Heart right ventricle (tissue), 16 donors: ENCODE results near the gene PRR18. TPM values are rescaled to one million over a fixed set of nuclear protein-coding genes. Genes with fewer than 3 reads are reported as not detected.

Experiments
- ATAC-seq, 8 donors: fragments of 200-7000 bp; cut with Tn5 transposase; one replicate each; pipeline ENCODE4 v1.9.1; 2020; ENCODE audit warnings: mild to moderate bottlenecking in 8 of 8, moderate library complexity in 8 of 8, moderate number of reproducible peaks in 1 of 8
- DNase-seq, 2 donors: peaks; one replicate each; pipeline ENCODE4 v3.0.0-alpha.2; 2020
- H3K27ac ChIP-seq, 10 donors: fragments of 200-600 bp; sonication (generic) in 2 of 10; one replicate each; pipeline versions ENCODE4 v1.5.0 to v1.8.0; 2020 to 2022; ENCODE audit warnings: mild to moderate bottlenecking in 3 of 10
- H3K27me3 ChIP-seq, 7 donors: fragments of 200-600 bp; one replicate each; pipeline ENCODE4 v1.8.0; 2021 to 2022; ENCODE audit warnings: mild to moderate bottlenecking in 2 of 7
- H3K36me3 ChIP-seq, 9 donors: fragments of 200-600 bp; sonication (generic) in 1 of 9; one replicate each; pipeline versions ENCODE4 v1.5.0 to v1.8.0; 2020 to 2022; ENCODE audit warnings: mild to moderate bottlenecking in 2 of 9
- H3K4me1 ChIP-seq, 9 donors: fragments of 200-600 bp; sonication (generic) in 1 of 9; one replicate each; pipeline versions ENCODE4 v1.5.0 to v1.8.0; 2020 to 2022; ENCODE audit warnings: mild to moderate bottlenecking in 4 of 9
- H3K4me3 ChIP-seq, 10 donors: fragments of 200-600 bp; sonication (generic) in 2 of 10; one replicate each; pipeline versions ENCODE4 v1.5.0 to v1.8.0; 2020 to 2022; ENCODE audit warnings: mild to moderate bottlenecking in 7 of 10, moderate library complexity in 2 of 10
- H3K9me3 ChIP-seq, 11 donors: fragments of 200-600 bp in 10 of 11; sonication (generic) in 2 of 11; one replicate each; pipeline versions ENCODE4 v1.5.0 to v1.8.0; 2013 to 2022; ENCODE audit warnings: mild to moderate bottlenecking in 2 of 11, control low read depth in 1 of 11, moderate library complexity in 1 of 11
- WGBS, 2 donors: extraction: QIAGEN DNeasy Blood & Tissue Kit; methylation state at CpG; one replicate each; pipeline ENCODE4 v1.1.7; 2013; ENCODE audit warnings: inconsistent platforms in 1 of 2; 5-methylcytosine and 5-hydroxymethylcytosine counted together
- intact Hi-C, 10 donors: fragments of 100-400 bp; cut with DNase I; formaldehyde crosslinking; loops; one replicate each; pipeline versions ENCODE4 v1.11.1 to v1.14.2; 2022
- polyA plus RNA-seq, 2 donors: library from polyadenylated mRNA; stranded (reverse); fragments of 200-250 nt; gene quantifications; one replicate each; pipeline ENCODE4 v1.2.3, GENCODE V29; 2013
- total RNA-seq, 10 donors: library from RNA; stranded (reverse); fragmentation: NEBNext Ultra II Directional in 3 of 10; extraction: Animal tissue kit (Norgen Biotek cat#: 25700) in 3 of 10; gene quantifications; one replicate each; pipeline versions ENCODE4 v1.2.1 to v1.2.4, GENCODE V29; 2021 to 2023
- TF ChIP-seq, protein P1 (sequence below), 9 donors: fragments of 200-600 bp; sonication (generic) in 2 of 9; IDR thresholded peaks; one replicate each; pipeline versions ENCODE4 v1.5.0 to v1.8.0; 2021 to 2022; ENCODE audit warnings: antibody characterized with exemption in 9 of 9, mild to moderate bottlenecking in 5 of 9, moderate library complexity in 1 of 9
- donor health status: Arrhythmogenic right ventricular cardiomyopathy.
- donor health status: ischemic (EF 13 %, LVEDD 7.1; RV severe dilation, severe dysfunction).
- donor health status: healthy with polysubstance abuse.
- donor health status: DM: no; HTN: yes; CAD: no.
- donor health status: DM: no; HTN: no; CAD: no.
- donor health status: ischemic (EF 25% LVEDD 6.9; RV normal size, moderate dysfunction).
- donor health status: ischemic (EF 25% LVEDD 5.7; RV mildly dilated, moderate dysfunction).
- donor health status: healthy.
- donor health status: DM: yes; HTN: yes; CAD: no.
- donor health status: Ischemic cardiomyopathy.
- donor health status: ischemic (EF 35%, LVEDD 5.7; RV mildly dilated, moderate dysfunction).
- donor health status: nonischemic (EF 11% LVEDD 7.7; RV severe dilation, severe dysfunction).
- donor health status: DM: yes; HTN: yes; CAD: no.
- donor health status: PGD.
- donor health status: ischemic (EF 29% LVEDD 5.4; RV normal size, mild dysfunction).
- donor health status: nonischemic (EF 23%, LVEDD 6.1; RV moderate dilation, normal function).

The PRR18 gene
- total and polyA plus RNA-seq, 12 donors, result 0.03 to 0.20 (median 0.11) TPM; not detected in 7

DNA sequence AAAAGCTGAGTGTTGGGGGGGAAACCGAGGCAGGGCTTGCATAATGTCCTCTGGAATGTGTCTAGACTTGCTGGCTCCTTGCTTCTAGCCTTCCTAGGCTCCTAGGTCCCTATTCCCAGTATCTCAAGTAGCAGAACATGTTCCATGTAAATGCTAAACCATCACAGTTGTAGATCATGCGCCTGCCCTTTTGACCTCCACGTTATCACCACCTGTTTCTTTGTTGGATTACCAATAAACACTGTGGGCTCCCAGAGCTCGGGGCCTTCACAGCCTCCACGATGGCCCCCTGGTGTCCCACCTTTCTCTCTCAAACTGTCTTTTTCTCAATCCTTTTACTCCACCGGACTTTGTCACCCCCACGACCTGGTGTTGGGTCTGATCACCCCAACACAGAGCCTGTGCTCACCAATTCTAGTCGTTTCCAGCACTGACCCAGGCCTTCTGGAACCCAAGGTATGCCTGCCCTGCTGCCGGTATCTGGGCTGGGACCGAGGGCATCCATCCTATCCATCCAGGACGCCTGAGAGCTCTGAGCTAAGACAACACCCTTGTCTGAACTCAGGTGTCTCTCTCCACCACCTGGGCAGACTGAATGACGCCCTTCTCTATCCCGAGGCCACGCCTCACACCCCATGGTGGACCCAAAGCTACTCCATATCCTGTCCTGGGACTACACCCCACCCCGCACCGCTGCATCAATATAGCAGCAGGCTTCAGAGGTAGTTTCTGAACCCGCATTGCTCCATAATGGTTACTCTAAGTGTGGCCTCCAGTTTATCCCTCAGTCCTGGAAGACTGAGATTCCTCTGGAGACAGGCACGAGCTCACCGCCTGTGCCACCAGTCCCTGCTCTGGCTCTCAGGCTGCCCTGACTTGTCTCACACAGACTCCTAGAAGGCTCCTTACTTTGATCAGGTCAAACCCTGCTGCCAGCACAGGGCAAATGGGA, 9.3 kb upstream of the PRR18 start:
- H3K36me3 ChIP-seq, result peaks cover 0 to 41% (median 7%) of the 10 kb centered on the region in 9 donors
- H3K27me3 ChIP-seq, result no peaks in the 10 kb centered on the region
- ATAC-seq (peak in 2 of 8 donors; percentile 20 to 45), DNase-seq (no peak)
- 88 to 92% methylated on average over 19 of the region's 19 CpGs for WGBS, 2 donors
- H3K27ac ChIP-seq, result no peak overlapping the region
- H3K4me3 ChIP-seq, result no peak overlapping the region
- TF ChIP-seq, protein P1, sequence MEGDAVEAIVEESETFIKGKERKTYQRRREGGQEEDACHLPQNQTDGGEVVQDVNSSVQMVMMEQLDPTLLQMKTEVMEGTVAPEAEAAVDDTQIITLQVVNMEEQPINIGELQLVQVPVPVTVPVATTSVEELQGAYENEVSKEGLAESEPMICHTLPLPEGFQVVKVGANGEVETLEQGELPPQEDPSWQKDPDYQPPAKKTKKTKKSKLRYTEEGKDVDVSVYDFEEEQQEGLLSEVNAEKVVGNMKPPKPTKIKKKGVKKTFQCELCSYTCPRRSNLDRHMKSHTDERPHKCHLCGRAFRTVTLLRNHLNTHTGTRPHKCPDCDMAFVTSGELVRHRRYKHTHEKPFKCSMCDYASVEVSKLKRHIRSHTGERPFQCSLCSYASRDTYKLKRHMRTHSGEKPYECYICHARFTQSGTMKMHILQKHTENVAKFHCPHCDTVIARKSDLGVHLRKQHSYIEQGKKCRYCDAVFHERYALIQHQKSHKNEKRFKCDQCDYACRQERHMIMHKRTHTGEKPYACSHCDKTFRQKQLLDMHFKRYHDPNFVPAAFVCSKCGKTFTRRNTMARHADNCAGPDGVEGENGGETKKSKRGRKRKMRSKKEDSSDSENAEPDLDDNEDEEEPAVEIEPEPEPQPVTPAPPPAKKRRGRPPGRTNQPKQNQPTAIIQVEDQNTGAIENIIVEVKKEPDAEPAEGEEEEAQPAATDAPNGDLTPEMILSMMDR (IDR thresholded peaks at IDR 0.05), result no peak
- no peaks in the 10 kb centered on the region for H3K9me3 ChIP-seq
- H3K4me1 ChIP-seq, result peaks cover 0 to 11% (median 0%) of the 10 kb centered on the region in 9 donors
- intact Hi-C loops, result loop anchor here in 3 of 10 donors (5.0 to 10.0 kb wide), 2 partner anchors 65 to 77 kb away; partner anchors contain the start of gene MPC1 (in 1 of the 3)

DNA sequence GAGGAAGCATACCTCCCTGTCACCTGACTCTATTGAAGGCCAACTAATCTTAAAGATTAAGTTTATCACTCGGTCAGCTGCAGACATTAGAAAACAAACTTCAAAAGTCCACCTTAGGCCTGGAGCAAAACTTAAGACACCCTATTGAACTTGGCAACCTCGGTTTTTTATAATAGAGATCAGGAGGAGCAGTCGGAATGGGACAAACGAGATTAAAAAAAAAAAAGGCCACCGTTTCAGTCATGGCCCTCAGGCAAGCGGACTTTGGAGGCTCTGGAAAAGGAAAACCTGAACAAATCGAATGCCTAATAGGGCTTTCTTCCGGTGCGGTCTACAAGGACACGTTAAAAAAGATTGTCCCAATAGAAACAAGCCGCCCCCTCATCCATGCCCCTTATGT, 7.2 kb upstream of the PRR18 start:
- Histone ChIP-seq H3K27ac (no peak overlapping the region), H3K4me3 (no peak overlapping the region), H3K36me3 (peaks cover 0 to 20% (median 0%) of the 10 kb centered on the region in 9 donors), H3K27me3 (peaks cover 0 to 4% (median 0%) of the 10 kb centered on the region in 7 donors), H3K4me1 (peaks cover 0 to 11% (median 0%) of the 10 kb centered on the region in 9 donors), H3K9me3 (no peaks in the 10 kb centered on the region)
- WGBS, 2 donors, result 78 to 81% methylated on average over 11 of the region's 11 CpGs
- intact Hi-C loops, result loop anchor here in 3 of 10 donors (5.0 to 10.0 kb wide), 2 partner anchors 67 to 79 kb away; partner anchors contain the start of gene MPC1 (in 1 of the 3)
- ATAC-seq (no peak), DNase-seq (no peak)
- TF ChIP-seq, protein P1 (IDR thresholded peaks at IDR 0.05), result no peak

DNA sequence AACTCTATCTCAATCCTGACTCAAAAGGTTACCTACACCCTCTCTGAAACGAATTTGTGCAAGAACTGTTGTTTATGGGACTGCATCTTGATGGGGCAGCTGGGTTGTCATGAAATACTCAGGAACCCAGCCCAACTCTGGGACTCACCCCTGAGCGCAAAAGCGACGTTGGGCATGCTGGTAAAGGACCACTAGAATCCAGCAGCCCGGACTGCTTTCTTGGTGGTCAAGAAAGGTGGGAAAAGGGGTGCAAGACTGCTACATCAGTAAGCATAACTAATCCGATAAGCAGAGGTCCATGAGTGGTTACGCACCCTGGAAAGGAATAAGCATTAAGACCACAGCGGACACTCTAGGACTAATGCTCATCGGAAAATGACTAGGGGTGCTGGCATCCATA, 6.3 kb upstream of the PRR18 start:
- intact Hi-C loops, result loop anchor here in 6 of 10 donors (5.0 to 10.0 kb wide), 3 partner anchors 80 to 88 kb away; no protein-coding TSS in a partner anchor
- WGBS, 2 donors, result 82 to 91% methylated on average over 9 of the region's 9 CpGs
- no peak for DNase-seq

More for the DNA sequence above, 6.3 kb upstream of the PRR18 start:
- H3K9me3 ChIP-seq, result no peaks in the 10 kb centered on the region
- H3K4me1 ChIP-seq, result peaks cover 0 to 7% (median 0%) of the 10 kb centered on the region in 9 donors
- H3K4me3 ChIP-seq, result no peak overlapping the region
- peaks cover 0 to 12% (median 2%) of the 10 kb centered on the region in 7 donors for H3K27me3 ChIP-seq
- TF ChIP-seq, protein P1 (IDR thresholded peaks at IDR 0.05), result no peak
- H3K27ac ChIP-seq, result no peak overlapping the region
- H3K36me3 ChIP-seq, result peaks cover 0 to 10% (median 0%) of the 10 kb centered on the region in 9 donors
- no peak for ATAC-seq
